K562 (cell line): Measurements from ENCODE around the gene AIMP2. TPM values are rescaled to one million over a fixed set of nuclear protein-coding genes. Genes with fewer than 3 reads are reported as not detected.

Source experiments
- ARID3A ChIP-seq: IDR thresholded peaks from 2 replicates; pipeline ENCODE4 v1.6.1; 2012; ENCODE audit warnings: low read depth, low read length, improper control_type of control experiment, borderline replicate concordance
- BCOR ChIP-seq: fragments of 450-650 bp; IDR thresholded peaks from 2 replicates; pipeline ENCODE4 v1.6.1; 2016
- BRD9 ChIP-seq: fragments of 450-650 bp; IDR thresholded peaks from 2 replicates; pipeline ENCODE4 v1.6.1; 2018; ENCODE audit warnings: low read depth; ENCODE audit not compliant: partially characterized antibody
- CAMTA2 ChIP-seq: fragments of 250-450 bp; sonication (Bioruptor Pico); conservative IDR thresholded peaks from 2 replicates; pipeline ENCODE4 v1.5.1; 2022
- CREBBP ChIP-seq: IDR thresholded peaks from one replicate; pipeline ENCODE4 v1.6.1; 2012; ENCODE audit warnings: low read depth, mild to moderate bottlenecking, control low read depth, inconsistent platforms, low read length
- CXXC5 ChIP-seq: fragments of 250-450 bp; sonication (Bioruptor Pico); IDR thresholded peaks from 2 replicates; pipeline ENCODE4 v1.8.0; 2022; ENCODE audit warnings: inconsistent platforms, mild to moderate bottlenecking, moderate library complexity
- EHMT2 ChIP-seq: fragments of 450-650 bp; IDR thresholded peaks from 2 replicates; pipeline ENCODE4 v1.6.1; 2018; ENCODE audit warnings: antibody characterized with exemption
- ELF4 ChIP-seq: fragments of 450-650 bp; formaldehyde crosslinking; IDR thresholded peaks from 2 replicates; pipeline ENCODE4 v1.4.0; 2022; ENCODE audit warnings: missing genetic modification characterization
- HDAC1 ChIP-seq, 2 experiments: fragments of 450-650 bp; IDR thresholded peaks; 2 replicates each; pipeline ENCODE4 v1.6.1; 2016 to 2017; ENCODE audit warnings: inconsistent platforms in 1 of 2, mild to moderate bottlenecking in 1 of 2, moderate library complexity in 1 of 2
- HNRNPK ChIP-seq: fragments of 200-400 bp; formaldehyde crosslinking; IDR thresholded peaks from one replicate; pipeline ENCODE4 v1.6.1; 2018; ENCODE audit warnings: mild to moderate bottlenecking, low read depth, low read length; ENCODE audit not compliant: poor library complexity, severe bottlenecking
- KLF6 ChIP-seq: fragments of 250-450 bp; sonication (Bioruptor Pico); IDR thresholded peaks from 2 replicates; pipeline ENCODE4 v1.4.0; 2020; ENCODE audit warnings: mild to moderate bottlenecking, moderate library complexity, borderline replicate concordance
- MTA3 ChIP-seq: fragments of 450-650 bp; formaldehyde crosslinking; IDR thresholded peaks from 2 replicates; pipeline ENCODE4 v1.6.1; 2017; ENCODE audit warnings: mild to moderate bottlenecking, borderline replicate concordance
- POLR3G ChIP-seq: IDR thresholded peaks from 2 replicates; pipeline ENCODE4 v1.6.1; 2011; ENCODE audit not compliant: insufficient read length, insufficient replicate concordance; ENCODE audit errors: extremely low read depth
- PTBP1 ChIP-seq: fragments of 200-400 bp; formaldehyde crosslinking; IDR thresholded peaks from 2 replicates; pipeline ENCODE4 v1.6.1; 2017; ENCODE audit warnings: low read depth, low read length
- PYGO2 ChIP-seq: fragments of 450-650 bp; IDR thresholded peaks from 2 replicates; pipeline ENCODE4 v1.6.1; 2016; ENCODE audit warnings: mild to moderate bottlenecking, missing genetic modification characterization, moderate library complexity, missing compliant biosample characterization
- SMAD3 ChIP-seq: fragments of 450-650 bp; formaldehyde crosslinking; conservative IDR thresholded peaks from 2 replicates; pipeline ENCODE4 v1.4.0; 2020; ENCODE audit warnings: mild to moderate bottlenecking
- SMARCE1 ChIP-seq: fragments of 450-650 bp; IDR thresholded peaks from 2 replicates; pipeline ENCODE4 v1.7.1; 2016; ENCODE audit warnings: mild to moderate bottlenecking
- SP1 ChIP-seq: sonication (generic); formaldehyde crosslinking; IDR thresholded peaks from 2 replicates; pipeline ENCODE4 v1.8.1; 2022; ENCODE audit warnings: mild to moderate bottlenecking, missing genetic modification reagents
- SRSF9 ChIP-seq: fragments of 200-400 bp; formaldehyde crosslinking; IDR thresholded peaks from 2 replicates; pipeline ENCODE4 v1.6.1; 2017; ENCODE audit warnings: low read depth, low read length, borderline replicate concordance
- TARDBP ChIP-seq: fragments of 450-650 bp; IDR thresholded peaks from 2 replicates; pipeline ENCODE4 v1.6.1; 2016
- TFAM ChIP-seq: fragments of 250-450 bp; sonication (Bioruptor Pico); conservative IDR thresholded peaks from 2 replicates; pipeline ENCODE4 v1.5.0; 2021; ENCODE audit warnings: mild to moderate bottlenecking, moderate library complexity
- XRCC4 ChIP-seq: IDR thresholded peaks from one replicate; pipeline ENCODE4 v1.6.1; 2011; ENCODE audit not compliant: insufficient read depth, insufficient read length; ENCODE audit errors: extremely low read depth
- ZEB2 ChIP-seq: fragments of 450-650 bp; IDR thresholded peaks from 2 replicates; pipeline ENCODE4 v1.6.1; 2016
- ZNF134 ChIP-seq: fragments of 250-450 bp; sonication (Bioruptor Pico); conservative IDR thresholded peaks from 2 replicates; pipeline ENCODE4 v1.4.0; 2020
- ZNF583 ChIP-seq: fragments of 250-450 bp; sonication (Bioruptor Pico); IDR thresholded peaks from 2 replicates; pipeline ENCODE4 v1.4.0; 2020
- ZNF589 ChIP-seq: fragments of 200-800 bp; sonication (Bioruptor generic); IDR thresholded peaks from 2 replicates; pipeline ENCODE4 v1.6.1; 2016; ENCODE audit warnings: low read depth, missing genetic modification characterization, missing compliant biosample characterization
- ZNF707 ChIP-seq: fragments of 250-450 bp; sonication (Bioruptor Pico); conservative IDR thresholded peaks from 2 replicates; pipeline ENCODE4 v1.8.0; 2022; ENCODE audit warnings: inconsistent platforms, mild to moderate bottlenecking, moderate library complexity
- polyA plus RNA-seq, 8 experiments: library from polyadenylated mRNA; depleted of rRNA in 4 of 8; stranded (reverse) in 5 of 8; unstranded in 3 of 8; fragments of >200 nt; fragmentation: Nextera tagmentation in 2 of 8; fragmentation: Illumina TruSeq in 1 of 8; extraction: Ambion mirVana in 2 of 8; extraction: Trizol in 1 of 8; gene quantifications; 2 replicates each; pipeline versions ENCODE4 v1.2.1 to v1.2.3, GENCODE V29; 2011 to 2014; ENCODE audit warnings: inconsistent platforms in 1 of 8, missing spikeins in 1 of 8
- total RNA-seq, 7 experiments: library from RNA; depleted of rRNA in 6 of 7; stranded (reverse); fragments of >200 nt in 6 of 7; fragmentation: Illumina TruSeq in 2 of 7; extraction: Trizol in 2 of 7; gene quantifications; 2 replicates each; pipeline versions ENCODE4 v1.2.1 to v1.2.3, GENCODE V29; 2011 to 2021; ENCODE audit warnings: low replicate concordance in 1 of 7
- TF ChIP-seq, protein P1 (sequence below): fragments of 250-450 bp; sonication (Bioruptor Pico); IDR thresholded peaks from 2 replicates; pipeline ENCODE4 v1.6.1; 2021; ENCODE audit warnings: mild to moderate bottlenecking
- TF ChIP-seq, protein P2 (sequence below): fragments of 450-650 bp; IDR thresholded peaks from 2 replicates; pipeline ENCODE4 v1.7.1; 2018; ENCODE audit warnings: mild to moderate bottlenecking, low read depth; ENCODE audit not compliant: partially characterized antibody

The AIMP2 gene
- total and polyA plus RNA-seq, 9 of the 15 experiments (the other 6 are each of a cell fraction or from before 2014, with no cell fraction given), result 47.5 to 84.9 (median 63.5) TPM

- TF ChIP-seq CXXC5 (CRISPR knock-in tag), result peak; percentile 96
- TF ChIP-seq, protein P1, sequence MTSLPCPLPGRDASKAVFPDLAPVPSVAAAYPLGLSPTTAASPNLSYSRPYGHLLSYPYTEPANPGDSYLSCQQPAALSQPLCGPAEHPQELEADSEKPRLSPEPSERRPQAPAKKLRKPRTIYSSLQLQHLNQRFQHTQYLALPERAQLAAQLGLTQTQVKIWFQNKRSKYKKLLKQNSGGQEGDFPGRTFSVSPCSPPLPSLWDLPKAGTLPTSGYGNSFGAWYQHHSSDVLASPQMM (CRISPR knock-in tag), result no peak
- TF ChIP-seq ELF4 (CRISPR knock-in tag), result peak; percentile 98
- TF ChIP-seq CREBBP, result no peak
- TF ChIP-seq POLR3G, result no peak
- TF ChIP-seq ZNF707, result no peak
- peak; percentile 92 for TF ChIP-seq BCOR
- TF ChIP-seq, protein P2, sequence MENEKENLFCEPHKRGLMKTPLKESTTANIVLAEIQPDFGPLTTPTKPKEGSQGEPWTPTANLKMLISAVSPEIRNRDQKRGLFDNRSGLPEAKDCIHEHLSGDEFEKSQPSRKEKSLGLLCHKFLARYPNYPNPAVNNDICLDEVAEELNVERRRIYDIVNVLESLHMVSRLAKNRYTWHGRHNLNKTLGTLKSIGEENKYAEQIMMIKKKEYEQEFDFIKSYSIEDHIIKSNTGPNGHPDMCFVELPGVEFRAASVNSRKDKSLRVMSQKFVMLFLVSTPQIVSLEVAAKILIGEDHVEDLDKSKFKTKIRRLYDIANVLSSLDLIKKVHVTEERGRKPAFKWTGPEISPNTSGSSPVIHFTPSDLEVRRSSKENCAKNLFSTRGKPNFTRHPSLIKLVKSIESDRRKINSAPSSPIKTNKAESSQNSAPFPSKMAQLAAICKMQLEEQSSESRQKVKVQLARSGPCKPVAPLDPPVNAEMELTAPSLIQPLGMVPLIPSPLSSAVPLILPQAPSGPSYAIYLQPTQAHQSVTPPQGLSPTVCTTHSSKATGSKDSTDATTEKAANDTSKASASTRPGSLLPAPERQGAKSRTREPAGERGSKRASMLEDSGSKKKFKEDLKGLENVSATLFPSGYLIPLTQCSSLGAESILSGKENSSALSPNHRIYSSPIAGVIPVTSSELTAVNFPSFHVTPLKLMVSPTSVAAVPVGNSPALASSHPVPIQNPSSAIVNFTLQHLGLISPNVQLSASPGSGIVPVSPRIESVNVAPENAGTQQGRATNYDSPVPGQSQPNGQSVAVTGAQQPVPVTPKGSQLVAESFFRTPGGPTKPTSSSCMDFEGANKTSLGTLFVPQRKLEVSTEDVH, result peak; percentile 77
- TF ChIP-seq ZNF589 (CRISPR knock-in tag), result peak; percentile 96
- TF ChIP-seq MTA3, result peak; percentile 80
- TF ChIP-seq CAMTA2 (CRISPR knock-in tag), result no peak
- TF ChIP-seq BRD9, result peak; percentile 33
- peak; percentile 96 for TF ChIP-seq EHMT2
- TF ChIP-seq TFAM, result no peak
- no peak for TF ChIP-seq HNRNPK
- peak; percentile 87; the same call in 1 of the 2 replicates for TF ChIP-seq ZNF583
- TF ChIP-seq ARID3A, result peak; percentile 55; the same call in 1 of the 2 replicates
- no peak for TF ChIP-seq SRSF9
- TF ChIP-seq ZNF134 (CRISPR knock-in tag), result peak; percentile 56; the same call in 1 of the 2 replicates
- TF ChIP-seq SMARCE1, result peak; percentile 99
- TF ChIP-seq TARDBP, result peak; percentile 92
- TF ChIP-seq KLF6 (CRISPR knock-in tag), result peak; percentile 63; the same call in 1 of the 2 replicates
- peak in 1 of 2 experiments; percentile 98; a peak in 2 of 4 replicates for TF ChIP-seq HDAC1 (IDR thresholded peaks at IDR 0.05)
- TF ChIP-seq ZEB2, result peak; percentile 97
- TF ChIP-seq PTBP1, result no peak
- TF ChIP-seq PYGO2 (tag), result no peak
- no peak for TF ChIP-seq XRCC4
- TF ChIP-seq SMAD3, result peak; percentile 84
- TF ChIP-seq SP1 (CRISPR knock-in tag), result peak; percentile 83
These were observed 14.9 kb downstream of the AIMP2 start (continued) for GRCh38 chr7:6023974-6024435.
